Fibroblast of skin of abdomen (primary cell): ENCODE measurements around the gene RNF182.
A peak's percentile ranks its signal among the peaks of the same experiment; 100 is the strongest.
"Not testable (repeated sequence)": the region's sequence is repeated elsewhere in the genome, so short reads cannot be mapped to it uniquely, and the experiment has no call there.

Source experiments
- DNase-seq: peaks from one replicate; pipeline ENCODE4 v3.0.0-alpha.2; 2013

Gene RNF182

GRCh38 chr6:13971303-13971702 lies 46.6 kb downstream of the RNF182 start:
- no peak for DNase-seq

GRCh38 chr6:13972602-13973001 lies 47.9 kb downstream of the RNF182 start:
- DNase-seq, result not testable (repeated sequence)

- not testable (repeated sequence) for DNase-seq
Measured at GRCh38 chr6:13973422-13973821, 48.7 kb downstream of the RNF182 start.

- no peak for DNase-seq
Measured at GRCh38 chr6:13978102-13978640, 53.4 kb downstream of the RNF182 start.

GRCh38 chr6:13978787-13979186 lies 54.0 kb downstream of the RNF182 start:
- DNase-seq, result no peak

- DNase-seq, result no peak
Measured at GRCh38 chr6:13979284-13980171, 54.8 kb downstream of the RNF182 start.

GRCh38 chr6:13980534-13980933 lies 55.8 kb downstream of the RNF182 start:
- DNase-seq, result no peak

GRCh38 chr6:13985663-13986325 lies 61.0 kb downstream of the RNF182 start:
- DNase-seq, result no peak

- no peak for DNase-seq
Measured at GRCh38 chr6:13986700-13987399, 62.1 kb downstream of the RNF182 start.

- DNase-seq, result no peak
Measured at GRCh38 chr6:13987400-13987865, 62.7 kb downstream of the RNF182 start.

GRCh38 chr6:13988049-13988738 lies 63.4 kb downstream of the RNF182 start:
- no peak for DNase-seq

- no peak for DNase-seq
Measured at GRCh38 chr6:13988908-13989307, 64.2 kb downstream of the RNF182 start.

- DNase-seq, result no peak
Measured at GRCh38 chr6:13989496-13990144, 64.9 kb downstream of the RNF182 start.

- DNase-seq, result peak; percentile 43
Measured at GRCh38 chr6:13990796-13991195, 66.0 kb downstream of the RNF182 start.

GRCh38 chr6:13991393-13991792 lies 66.6 kb downstream of the RNF182 start:
- DNase-seq, result no peak

GRCh38 chr6:13992417-13993055 lies 67.8 kb downstream of the RNF182 start:
- peak; percentile 79 for DNase-seq

GRCh38 chr6:13993416-13993815 lies 68.7 kb downstream of the RNF182 start:
- no peak for DNase-seq

- DNase-seq, result no peak
Measured at GRCh38 chr6:13998356-13998755, 73.6 kb downstream of the RNF182 start.

GRCh38 chr6:14000901-14001300 lies 76.1 kb downstream of the RNF182 start:
- DNase-seq, result no peak

GRCh38 chr6:14001329-14002012 lies 76.7 kb downstream of the RNF182 start:
- DNase-seq, result peak; percentile 99
